Vagina (tissue), 2 donors: ENCODE measurements around the gene ZNF469.

Experiments used
- POLR2A ChIP-seq, 2 donors: fragments of 450-650 bp; IDR thresholded peaks; one replicate each; pipeline ENCODE4 v1.6.1; 2017; ENCODE audit warnings: antibody characterized with exemption in 2 of 2, mild to moderate bottlenecking in 2 of 2, moderate library complexity in 2 of 2
- POLR2AphosphoS5 ChIP-seq, 2 donors: sonication (generic); formaldehyde crosslinking; IDR thresholded peaks; one replicate each; pipeline ENCODE4 v1.9.0; 2017; ENCODE audit warnings: antibody characterized with exemption in 2 of 2, mild to moderate bottlenecking in 2 of 2, low read depth in 1 of 2; ENCODE audit not compliant: insufficient read depth in 1 of 2
- TF ChIP-seq, protein P1 (sequence below), 3 experiments: fragments of 450-650 bp in 2 of 3; fragments of 200-600 bp in 1 of 3; sonication (generic) in 1 of 3; IDR thresholded peaks; one replicate each; pipeline ENCODE4 v1.5.1; 2017 to 2019; ENCODE audit warnings: antibody characterized with exemption in 3 of 3, mild to moderate bottlenecking in 2 of 3, moderate library complexity in 2 of 3

DNA sequence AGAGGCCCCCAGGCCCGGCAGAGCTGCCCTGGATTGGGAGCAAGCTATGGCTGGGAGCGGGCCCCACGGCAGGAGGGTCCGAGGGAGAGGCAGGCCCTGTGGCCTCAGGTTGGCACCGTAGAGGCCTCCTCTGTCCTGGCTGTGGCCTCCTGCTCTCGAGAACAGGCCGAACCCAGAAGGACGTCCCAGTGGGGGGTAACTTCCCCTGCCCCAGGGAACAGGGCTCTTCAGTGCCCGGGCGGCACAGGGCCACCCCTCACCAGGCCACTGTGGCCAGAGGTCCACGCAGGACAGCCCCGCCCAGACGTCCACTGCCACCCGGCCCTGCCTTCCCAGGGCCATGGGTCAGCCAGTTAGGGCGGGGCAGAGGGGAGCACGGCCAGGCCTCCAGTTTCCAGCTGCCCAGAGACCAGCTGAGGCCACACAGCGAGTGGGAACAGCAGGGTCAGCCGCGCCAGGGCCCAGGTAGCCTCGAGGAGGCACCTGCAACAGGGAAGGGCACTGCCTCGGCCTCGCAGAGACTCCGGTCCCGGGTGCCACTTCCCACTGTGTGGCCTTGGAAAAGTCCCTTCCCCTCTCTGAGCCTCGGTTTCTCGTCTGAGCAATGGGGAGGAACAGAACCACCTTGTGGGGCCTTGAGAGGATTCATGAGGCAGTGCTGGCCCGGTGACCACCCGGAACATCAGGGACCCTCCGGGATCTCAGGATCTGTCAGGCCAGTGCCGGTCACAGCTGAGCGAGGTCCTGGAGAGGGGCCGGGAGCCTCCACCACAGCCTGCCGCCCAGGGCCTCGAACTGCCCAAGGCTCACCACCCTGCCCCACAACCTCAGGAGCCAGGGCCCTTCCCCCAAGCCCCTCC is 32.0 kb downstream of the ZNF469 start:
- TF ChIP-seq, protein P1, sequence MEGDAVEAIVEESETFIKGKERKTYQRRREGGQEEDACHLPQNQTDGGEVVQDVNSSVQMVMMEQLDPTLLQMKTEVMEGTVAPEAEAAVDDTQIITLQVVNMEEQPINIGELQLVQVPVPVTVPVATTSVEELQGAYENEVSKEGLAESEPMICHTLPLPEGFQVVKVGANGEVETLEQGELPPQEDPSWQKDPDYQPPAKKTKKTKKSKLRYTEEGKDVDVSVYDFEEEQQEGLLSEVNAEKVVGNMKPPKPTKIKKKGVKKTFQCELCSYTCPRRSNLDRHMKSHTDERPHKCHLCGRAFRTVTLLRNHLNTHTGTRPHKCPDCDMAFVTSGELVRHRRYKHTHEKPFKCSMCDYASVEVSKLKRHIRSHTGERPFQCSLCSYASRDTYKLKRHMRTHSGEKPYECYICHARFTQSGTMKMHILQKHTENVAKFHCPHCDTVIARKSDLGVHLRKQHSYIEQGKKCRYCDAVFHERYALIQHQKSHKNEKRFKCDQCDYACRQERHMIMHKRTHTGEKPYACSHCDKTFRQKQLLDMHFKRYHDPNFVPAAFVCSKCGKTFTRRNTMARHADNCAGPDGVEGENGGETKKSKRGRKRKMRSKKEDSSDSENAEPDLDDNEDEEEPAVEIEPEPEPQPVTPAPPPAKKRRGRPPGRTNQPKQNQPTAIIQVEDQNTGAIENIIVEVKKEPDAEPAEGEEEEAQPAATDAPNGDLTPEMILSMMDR (IDR thresholded peaks at IDR 0.05) = no peak
- no peak for TF ChIP-seq POLR2AphosphoS5 (IDR thresholded peaks at IDR 0.05; ENCODE audit: insufficient read depth in 1 of 2, low read depth in 1 of 2)
- TF ChIP-seq POLR2A (IDR thresholded peaks at IDR 0.05) = no peak
